HG03025 (cell line): ENCODE results near the gene SOWAHD.

Experiments used
- ATAC-seq: cut with Tn5 transposase; IDR thresholded peaks from one replicate; pipeline ENCODE4 v1.9.1; 2021; ENCODE audit warnings: mild to moderate bottlenecking, moderate library complexity; ENCODE audit not compliant: unreplicated experiment, low FRiP score

The SOWAHD gene

DNA sequence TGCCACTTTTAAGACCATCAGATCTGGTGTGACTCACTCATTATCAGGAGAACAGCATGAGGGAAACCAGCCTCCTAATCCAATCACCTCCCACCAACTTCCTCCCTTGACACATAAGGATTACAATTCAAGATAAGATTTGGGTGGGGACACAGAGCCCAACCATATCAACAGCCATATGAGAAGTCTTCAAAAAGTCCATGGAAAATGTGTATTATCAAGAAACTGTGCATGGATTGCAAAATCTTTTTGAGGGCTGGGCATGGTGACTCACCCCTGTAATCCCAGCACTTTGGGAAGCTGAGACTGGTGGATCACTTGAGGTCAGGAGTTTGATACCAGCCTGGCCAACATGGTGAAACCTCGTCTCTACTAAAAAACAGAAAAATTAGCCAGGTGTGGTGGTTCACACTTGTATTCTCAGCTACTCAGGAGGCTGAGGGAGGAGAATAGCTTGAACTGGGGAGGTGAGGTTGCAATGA lies 50.8 kb downstream of the SOWAHD start:
- ATAC-seq: no peak
